A549 (cell line): ENCODE results near the gene ENTREP1. TPM values are rescaled to one million over a fixed set of nuclear protein-coding genes. Genes with fewer than 3 reads are reported as not detected.

Source experiments
- ATAC-seq, 2 experiments: fragments of 200-7000 bp in 1 of 2; fragments of >200 bp in 1 of 2; cut with Nextera tagmentation in 1 of 2; cut with Tn5 transposase in 1 of 2; 3 replicates each; pipeline versions ENCODE4 v1.8.0 to v1.9.1; 2018 to 2020; ENCODE audit warnings: mild to moderate bottlenecking in 1 of 2, moderate library complexity in 1 of 2
- CTCF ChIA-PET: fragments of 300-600 bp; sonication (Branson Sonifier 250); formaldehyde crosslinking; extraction: SDS; loops from one replicate; lab custom pipeline; 2021; ENCODE audit warnings: antibody characterized with exemption, inconsistent platforms; lab: Yijun Ruan, JAX
- POLR2A ChIA-PET: fragments of 350-600 bp; formaldehyde crosslinking; extraction: SDS; loops from one replicate; lab custom pipeline; 2021; ENCODE audit warnings: antibody characterized with exemption, inconsistent platforms; lab: Yijun Ruan, JAX
- DNase-seq, 2 experiments: peaks; one replicate each; pipeline versions ENCODE4 v3.0.0 to v3.0.0-alpha.2; 2011 to 2016; ENCODE audit warnings: low read depth in 1 of 2, low spot score in 1 of 2
- FAIRE-seq: peaks from 2 replicates; lab custom pipeline; 2011; peaks lifted over from hg19 to GRCh38; lab: Jason Lieb, UNC
- H3K27ac ChIP-seq, 2 experiments: fragments of >200 bp; sonication (Bioruptor Twin); formaldehyde crosslinking; 3 replicates each; pipeline ENCODE4 v1.5.1; 2016 to 2017
- H3K4me1 ChIP-seq: fragments of >200 bp; sonication (Bioruptor Twin); formaldehyde crosslinking; 3 replicates; pipeline ENCODE4 v1.6.1; 2016
- H3K4me2 ChIP-seq: fragments of >200 bp; sonication (Bioruptor Twin); formaldehyde crosslinking; 3 replicates; pipeline ENCODE4 v1.6.1; 2016
- H3K4me3 ChIP-seq: fragments of >200 bp; sonication (Bioruptor Twin); formaldehyde crosslinking; 3 replicates; pipeline ENCODE4 v1.5.1; 2016
- H3K9me3 ChIP-seq: fragments of >200 bp; sonication (Bioruptor Twin); formaldehyde crosslinking; 3 replicates; pipeline ENCODE4 v1.6.1; 2016
- CBX8 ChIP-seq: fragments of 200-600 bp; sonication (generic); IDR thresholded peaks from 2 replicates; pipeline ENCODE4 v1.6.1; 2016
- CHD2 ChIP-seq: fragments of 150-350 bp; IDR thresholded peaks from 2 replicates; pipeline ENCODE4 v1.6.1; 2014; ENCODE audit warnings: low read length; ENCODE audit not compliant: partially characterized antibody
- CHD4 ChIP-seq: fragments of 200-600 bp; sonication (generic); IDR thresholded peaks from 2 replicates; pipeline ENCODE4 v1.6.1; 2016; ENCODE audit warnings: antibody characterized with exemption, mild to moderate bottlenecking, borderline replicate concordance
- EHMT2 ChIP-seq: fragments of 200-600 bp; sonication (generic); IDR thresholded peaks from 2 replicates; pipeline ENCODE4 v1.6.1; 2016; ENCODE audit warnings: antibody characterized with exemption, low read depth, mild to moderate bottlenecking, moderate library complexity
- ESRRA ChIP-seq: fragments of 150-350 bp; IDR thresholded peaks from 2 replicates; pipeline ENCODE4 v1.6.1; 2014; ENCODE audit warnings: mild to moderate bottlenecking, low read length, borderline replicate concordance
- FOSB ChIP-seq: fragments of 250-450 bp; sonication (Bioruptor Pico); IDR thresholded peaks from 2 replicates; pipeline ENCODE4 v1.5.0; 2020; ENCODE audit warnings: mild to moderate bottlenecking, moderate library complexity
- FOXS1 ChIP-seq: fragments of 250-450 bp; sonication (Bioruptor Pico); IDR thresholded peaks from 2 replicates; pipeline ENCODE4 v1.5.0; 2020; ENCODE audit warnings: mild to moderate bottlenecking, moderate library complexity
- HDAC2 ChIP-seq: fragments of 200-600 bp; sonication (generic); IDR thresholded peaks from 2 replicates; pipeline ENCODE4 v1.6.1; 2016
- HOXB5 ChIP-seq: fragments of 250-450 bp; sonication (Bioruptor Pico); IDR thresholded peaks from 2 replicates; pipeline ENCODE4 v1.5.0; 2020; ENCODE audit warnings: mild to moderate bottlenecking, moderate library complexity
- JUN ChIP-seq, 2 experiments: fragments of >200 bp; sonication (Bioruptor Twin); formaldehyde crosslinking; IDR thresholded peaks; 2 replicates in 1 of 2; 3 replicates in 1 of 2; pipeline ENCODE4 v1.6.1; 2016 to 2017
- KDM1A ChIP-seq: fragments of 200-600 bp; sonication (generic); IDR thresholded peaks from 2 replicates; pipeline ENCODE4 v1.6.1; 2016; ENCODE audit warnings: low read depth, mild to moderate bottlenecking
- MAZ ChIP-seq: fragments of 150-350 bp; IDR thresholded peaks from 2 replicates; pipeline ENCODE4 v1.6.1; 2014; ENCODE audit warnings: antibody characterized with exemption, low read depth, low read length, borderline replicate concordance
- PHF8 ChIP-seq: fragments of 200-600 bp; sonication (generic); IDR thresholded peaks from 2 replicates; pipeline ENCODE4 v1.6.1; 2016; ENCODE audit warnings: low read depth, mild to moderate bottlenecking, antibody characterized with exemption, moderate library complexity, borderline replicate concordance
- RCOR1 ChIP-seq: fragments of 150-350 bp; IDR thresholded peaks from 2 replicates; pipeline ENCODE4 v1.6.1; 2014; ENCODE audit warnings: antibody characterized with exemption, low read length, low read depth
- SREBF2 ChIP-seq: fragments of 450-650 bp; IDR thresholded peaks from 2 replicates; pipeline ENCODE4 v1.6.1; 2014; ENCODE audit warnings: mild to moderate bottlenecking, moderate library complexity
- TFCP2L1 ChIP-seq: fragments of 250-450 bp; sonication (Bioruptor Pico); IDR thresholded peaks from 2 replicates; pipeline ENCODE4 v1.5.0; 2021; ENCODE audit warnings: mild to moderate bottlenecking
- TP53 ChIP-seq: fragments of 250-450 bp; sonication (Bioruptor Pico); IDR thresholded peaks from 2 replicates; pipeline ENCODE4 v1.5.0; 2021; ENCODE audit warnings: mild to moderate bottlenecking, moderate library complexity
- ZNF302 ChIP-seq: fragments of 250-450 bp; sonication (Bioruptor Pico); IDR thresholded peaks from 2 replicates; pipeline ENCODE4 v1.9.0; 2021; ENCODE audit warnings: inconsistent platforms, mild to moderate bottlenecking, moderate library complexity
- WGBS: methylation state at CpG from one replicate; pipeline ENCODE4 v1.1.6; 2017; ENCODE audit errors: missing lambda C conversion rate; 5-methylcytosine and 5-hydroxymethylcytosine counted together
- polyA minus RNA-seq: library from RNA; depleted of rRNA, polyadenylated mRNA; stranded (reverse); fragments of >200 nt; gene quantifications from 2 replicates; pipeline ENCODE4 v1.2.3, GENCODE V29; 2011; rRNA and poly(A)+ RNA removed
- polyA plus RNA-seq, 4 experiments: library from polyadenylated mRNA; depleted of rRNA in 3 of 4; stranded (reverse); fragments of >200 nt; fragmentation: RNase III in 1 of 4; extraction: RNeasy Plus Mini Kit Qiagen cat#74134 plus additional on column Dnase treatment in 1 of 4; gene quantifications; 2 replicates in 3 of 4; 3 replicates in 1 of 4; pipeline ENCODE4 v1.2.3, GENCODE V29; 2011 to 2017
- TF ChIP-seq, protein P1 (sequence below): fragments of 250-450 bp; sonication (Bioruptor Pico); IDR thresholded peaks from 2 replicates; pipeline ENCODE4 v1.5.0; 2021; ENCODE audit warnings: mild to moderate bottlenecking, moderate library complexity, borderline replicate concordance
- TF ChIP-seq, protein P2 (sequence below): fragments of >200 bp; sonication (Bioruptor Twin); formaldehyde crosslinking; IDR thresholded peaks from 3 replicates; pipeline ENCODE4 v1.5.1; 2016
- TF ChIP-seq, protein P3 (sequence below): IDR thresholded peaks from 2 replicates; pipeline ENCODE4 v1.6.1; 2012
- TF ChIP-seq, protein P4 (sequence below): IDR thresholded peaks from 2 replicates; pipeline ENCODE4 v1.6.1; 2012; ENCODE audit warnings: low read depth, borderline replicate concordance
- TF ChIP-seq, protein P5 (sequence below): IDR thresholded peaks from 2 replicates; pipeline ENCODE4 v1.6.1; 2012
- TF ChIP-seq, protein P6 (sequence below): fragments of >200 bp; sonication (Bioruptor Twin); formaldehyde crosslinking; IDR thresholded peaks from 3 replicates; pipeline ENCODE4 v1.6.1; 2016

ENTREP1 gene, protein sequence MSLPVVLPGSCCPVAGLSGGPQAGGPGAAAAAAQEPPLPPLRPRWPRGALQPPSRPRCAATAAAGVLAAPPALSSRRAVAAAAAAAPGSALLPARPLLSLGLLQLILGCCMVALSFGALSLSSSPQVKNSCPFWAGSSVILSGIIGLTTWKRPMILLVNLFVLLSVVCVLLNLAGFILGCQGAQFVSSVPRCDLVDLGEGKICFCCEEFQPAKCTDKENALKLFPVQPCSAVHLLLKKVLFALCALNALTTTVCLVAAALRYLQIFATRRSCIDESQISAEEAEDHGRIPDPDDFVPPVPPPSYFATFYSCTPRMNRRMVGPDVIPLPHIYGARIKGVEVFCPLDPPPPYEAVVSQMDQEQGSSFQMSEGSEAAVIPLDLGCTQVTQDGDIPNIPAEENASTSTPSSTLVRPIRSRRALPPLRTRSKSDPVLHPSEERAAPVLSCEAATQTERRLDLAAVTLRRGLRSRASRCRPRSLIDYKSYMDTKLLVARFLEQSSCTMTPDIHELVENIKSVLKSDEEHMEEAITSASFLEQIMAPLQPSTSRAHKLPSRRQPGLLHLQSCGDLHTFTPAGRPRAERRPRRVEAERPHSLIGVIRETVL
- 0.09 and 0.16 TPM in 2 replicates for polyA plus RNA-seq (2011; rRNA removed)
- 0.06 and 0.11 TPM in 2 replicates for polyA plus RNA-seq (2012; cell fraction: cytosol; rRNA removed)
- 0.28 and 0.40 TPM in 2 replicates for polyA plus RNA-seq (2012; cell fraction: nucleus; rRNA removed)
- 0.03 to 0.10 TPM (median 0.04 TPM) in 3 replicates for polyA plus RNA-seq (2017; fragmentation: RNase III; extraction: RNeasy Plus Mini Kit Qiagen cat#74134 plus additional on column Dnase treatment)
- polyA minus RNA-seq: not detected in 2 replicates

DNA sequence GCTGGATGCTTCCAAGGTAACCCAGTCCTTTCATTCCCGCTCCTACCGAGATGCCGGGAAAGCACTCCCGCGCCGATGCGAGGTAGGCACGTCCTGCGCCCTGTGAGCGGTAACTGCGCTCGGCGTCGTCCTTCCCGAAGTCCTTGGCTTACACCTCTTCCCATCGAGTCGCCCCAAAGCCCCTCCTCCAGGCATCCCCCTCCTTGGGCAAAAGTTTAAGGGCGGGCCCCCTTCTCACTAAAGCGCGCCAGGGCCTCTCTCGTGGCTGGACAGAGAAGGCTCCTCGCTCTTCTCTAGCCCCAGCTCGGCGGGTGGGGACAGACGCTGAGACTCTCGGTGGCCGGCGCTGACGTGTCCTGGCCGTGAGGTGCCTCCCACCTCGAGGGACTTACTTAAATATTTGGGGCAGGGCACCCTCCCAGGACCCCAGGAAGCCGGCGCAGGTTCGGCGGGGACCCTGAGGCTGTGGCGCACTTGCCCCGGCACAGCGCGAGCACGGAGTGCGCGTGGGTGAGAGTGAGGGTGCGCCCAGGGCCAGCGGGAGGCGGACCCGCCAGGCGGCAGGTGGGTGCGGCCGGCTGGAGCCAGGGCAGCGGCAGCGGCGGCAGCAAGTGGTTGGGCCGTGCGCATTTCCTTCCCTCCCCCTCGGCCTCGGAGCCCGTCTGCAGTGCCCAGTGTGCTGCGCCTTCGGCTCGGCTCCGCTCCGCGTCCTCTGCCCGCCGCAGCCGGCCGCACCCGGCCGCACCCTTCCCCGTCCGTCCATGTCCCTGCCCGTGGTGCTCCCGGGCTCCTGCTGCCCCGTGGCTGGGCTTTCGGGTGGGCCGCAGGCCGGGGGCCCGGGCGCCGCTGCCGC is at the start of gene ENTREP1:
Gene ENTREP1, plus strand, starts transcription at position 667 of the 853 bp plus-strand sequence. Its CDS starts 95 bp downstream, at position 762.
- peak; percentile 86 to 92 for ATAC-seq
- CTCF ChIA-PET: interaction anchor here (0.9 kb wide), 1 partner anchor 8 kb away, joined by 3 read pairs; no protein-coding TSS in a partner anchor
- Histone ChIP-seq H3K4me3 (peak within 1 kb of the TSS; percentile 51), H3K4me1 (peaks cover 9% of the 10 kb centered on the region; the same call in 2 of the 3 replicates), H3K4me2 (peak within 1 kb of the TSS; percentile 97), H3K9me3 (no peaks in the 10 kb centered on the region), H3K27ac (peak within 1 kb of the TSS in 1 of 2 experiments; percentile 61; a peak in 2 of 6 replicates)
- POLR2A ChIA-PET: no interaction called here
- peak; percentile 36 to 51 for DNase-seq
- TF ChIP-seq JUN (IDR thresholded peaks at IDR 0.05) (no peak), CHD4 (no peak), TFCP2L1 (CRISPR knock-in tag) (no peak), CBX8 (no peak), HDAC2 (no peak)
- TF ChIP-seq, protein P1, sequence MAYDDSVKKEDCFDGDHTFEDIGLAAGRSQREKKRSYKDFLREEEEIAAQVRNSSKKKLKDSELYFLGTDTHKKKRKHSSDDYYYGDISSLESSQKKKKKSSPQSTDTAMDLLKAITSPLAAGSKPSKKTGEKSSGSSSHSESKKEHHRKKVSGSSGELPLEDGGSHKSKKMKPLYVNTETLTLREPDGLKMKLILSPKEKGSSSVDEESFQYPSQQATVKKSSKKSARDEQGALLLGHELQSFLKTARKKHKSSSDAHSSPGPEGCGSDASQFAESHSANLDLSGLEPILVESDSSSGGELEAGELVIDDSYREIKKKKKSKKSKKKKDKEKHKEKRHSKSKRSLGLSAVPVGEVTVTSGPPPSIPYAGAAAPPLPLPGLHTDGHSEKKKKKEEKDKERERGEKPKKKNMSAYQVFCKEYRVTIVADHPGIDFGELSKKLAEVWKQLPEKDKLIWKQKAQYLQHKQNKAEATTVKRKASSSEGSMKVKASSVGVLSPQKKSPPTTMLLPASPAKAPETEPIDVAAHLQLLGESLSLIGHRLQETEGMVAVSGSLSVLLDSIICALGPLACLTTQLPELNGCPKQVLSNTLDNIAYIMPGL (CRISPR knock-in tag): no peak
- TF ChIP-seq, protein P2, sequence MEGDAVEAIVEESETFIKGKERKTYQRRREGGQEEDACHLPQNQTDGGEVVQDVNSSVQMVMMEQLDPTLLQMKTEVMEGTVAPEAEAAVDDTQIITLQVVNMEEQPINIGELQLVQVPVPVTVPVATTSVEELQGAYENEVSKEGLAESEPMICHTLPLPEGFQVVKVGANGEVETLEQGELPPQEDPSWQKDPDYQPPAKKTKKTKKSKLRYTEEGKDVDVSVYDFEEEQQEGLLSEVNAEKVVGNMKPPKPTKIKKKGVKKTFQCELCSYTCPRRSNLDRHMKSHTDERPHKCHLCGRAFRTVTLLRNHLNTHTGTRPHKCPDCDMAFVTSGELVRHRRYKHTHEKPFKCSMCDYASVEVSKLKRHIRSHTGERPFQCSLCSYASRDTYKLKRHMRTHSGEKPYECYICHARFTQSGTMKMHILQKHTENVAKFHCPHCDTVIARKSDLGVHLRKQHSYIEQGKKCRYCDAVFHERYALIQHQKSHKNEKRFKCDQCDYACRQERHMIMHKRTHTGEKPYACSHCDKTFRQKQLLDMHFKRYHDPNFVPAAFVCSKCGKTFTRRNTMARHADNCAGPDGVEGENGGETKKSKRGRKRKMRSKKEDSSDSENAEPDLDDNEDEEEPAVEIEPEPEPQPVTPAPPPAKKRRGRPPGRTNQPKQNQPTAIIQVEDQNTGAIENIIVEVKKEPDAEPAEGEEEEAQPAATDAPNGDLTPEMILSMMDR: no peak
- TF ChIP-seq, protein P3, sequence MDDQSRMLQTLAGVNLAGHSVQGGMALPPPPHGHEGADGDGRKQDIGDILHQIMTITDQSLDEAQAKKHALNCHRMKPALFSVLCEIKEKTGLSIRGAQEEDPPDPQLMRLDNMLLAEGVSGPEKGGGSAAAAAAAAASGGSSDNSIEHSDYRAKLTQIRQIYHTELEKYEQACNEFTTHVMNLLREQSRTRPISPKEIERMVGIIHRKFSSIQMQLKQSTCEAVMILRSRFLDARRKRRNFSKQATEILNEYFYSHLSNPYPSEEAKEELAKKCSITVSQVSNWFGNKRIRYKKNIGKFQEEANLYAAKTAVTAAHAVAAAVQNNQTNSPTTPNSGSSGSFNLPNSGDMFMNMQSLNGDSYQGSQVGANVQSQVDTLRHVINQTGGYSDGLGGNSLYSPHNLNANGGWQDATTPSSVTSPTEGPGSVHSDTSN: no peak
- no peak for FAIRE-seq
- 2% methylated on average over 30 of the region's 81 CpGs for WGBS

DNA sequence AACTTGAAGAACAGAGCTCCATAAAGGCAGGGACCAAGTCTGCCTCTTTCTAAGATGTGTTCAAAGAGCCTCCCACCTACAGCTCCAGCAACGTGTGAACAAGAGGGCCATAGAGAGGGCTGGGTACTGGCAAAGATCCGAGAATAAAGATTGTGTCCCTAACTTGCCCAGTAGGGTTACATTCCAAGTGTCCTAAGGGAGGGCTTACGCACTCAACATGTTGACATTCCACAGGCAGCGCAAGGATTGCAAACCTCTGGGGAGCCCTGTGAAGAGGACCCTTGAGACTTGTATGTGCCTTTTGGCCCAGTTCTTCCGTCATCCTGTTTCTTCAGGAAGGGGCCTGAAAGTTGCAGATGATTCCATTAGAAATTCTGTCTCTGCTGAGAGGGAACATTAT is 48.2 kb upstream of the ENTREP1 start:
- H3K9me3 ChIP-seq: no peaks in the 10 kb centered on the region
- no peak overlapping the region for H3K27ac ChIP-seq
- no peak overlapping the region for H3K4me3 ChIP-seq
- no peak overlapping the region for H3K4me2 ChIP-seq
- DNase-seq: no peak
- CTCF ChIA-PET: no interaction called here
- no peak for ATAC-seq
- no peak for FAIRE-seq
- POLR2A ChIA-PET: no interaction called here
- no peaks in the 10 kb centered on the region for H3K4me1 ChIP-seq
- 27% methylated on average over 5 of the region's 5 CpGs for WGBS
- TF ChIP-seq TP53 (CRISPR knock-in tag) (no peak), ZNF302 (CRISPR knock-in tag) (no peak), SREBF2 (no peak), PHF8 (no peak), EHMT2 (no peak), JUN (IDR thresholded peaks at IDR 0.05) (no peak), CHD2 (no peak), KDM1A (no peak), FOSB (CRISPR knock-in tag) (no peak), FOXS1 (CRISPR knock-in tag) (no peak), MAZ (no peak), RCOR1 (no peak), ESRRA (no peak), HOXB5 (CRISPR knock-in tag) (no peak)
- TF ChIP-seq, protein P4, sequence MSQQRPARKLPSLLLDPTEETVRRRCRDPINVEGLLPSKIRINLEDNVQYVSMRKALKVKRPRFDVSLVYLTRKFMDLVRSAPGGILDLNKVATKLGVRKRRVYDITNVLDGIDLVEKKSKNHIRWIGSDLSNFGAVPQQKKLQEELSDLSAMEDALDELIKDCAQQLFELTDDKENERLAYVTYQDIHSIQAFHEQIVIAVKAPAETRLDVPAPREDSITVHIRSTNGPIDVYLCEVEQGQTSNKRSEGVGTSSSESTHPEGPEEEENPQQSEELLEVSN: no peak
- TF ChIP-seq, protein P5, sequence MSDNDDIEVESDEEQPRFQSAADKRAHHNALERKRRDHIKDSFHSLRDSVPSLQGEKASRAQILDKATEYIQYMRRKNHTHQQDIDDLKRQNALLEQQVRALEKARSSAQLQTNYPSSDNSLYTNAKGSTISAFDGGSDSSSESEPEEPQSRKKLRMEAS: no peak
- TF ChIP-seq, protein P6, sequence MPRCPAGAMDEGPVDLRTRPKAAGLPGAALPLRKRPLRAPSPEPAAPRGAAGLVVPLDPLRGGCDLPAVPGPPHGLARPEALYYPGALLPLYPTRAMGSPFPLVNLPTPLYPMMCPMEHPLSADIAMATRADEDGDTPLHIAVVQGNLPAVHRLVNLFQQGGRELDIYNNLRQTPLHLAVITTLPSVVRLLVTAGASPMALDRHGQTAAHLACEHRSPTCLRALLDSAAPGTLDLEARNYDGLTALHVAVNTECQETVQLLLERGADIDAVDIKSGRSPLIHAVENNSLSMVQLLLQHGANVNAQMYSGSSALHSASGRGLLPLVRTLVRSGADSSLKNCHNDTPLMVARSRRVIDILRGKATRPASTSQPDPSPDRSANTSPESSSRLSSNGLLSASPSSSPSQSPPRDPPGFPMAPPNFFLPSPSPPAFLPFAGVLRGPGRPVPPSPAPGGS: no peak
